GM19397 (cell line): ENCODE measurements around the gene GTPBP6.
"Not testable (repeated sequence)": the region's sequence is repeated elsewhere in the genome, so short reads cannot be mapped to it uniquely, and the experiment has no call there.

Source experiments
- ATAC-seq: cut with Tn5 transposase; IDR thresholded peaks from one replicate; pipeline ENCODE4 v1.9.1; 2021; ENCODE audit warnings: mild to moderate bottlenecking, moderate library complexity; ENCODE audit not compliant: unreplicated experiment

GTPBP6 gene

DNA sequence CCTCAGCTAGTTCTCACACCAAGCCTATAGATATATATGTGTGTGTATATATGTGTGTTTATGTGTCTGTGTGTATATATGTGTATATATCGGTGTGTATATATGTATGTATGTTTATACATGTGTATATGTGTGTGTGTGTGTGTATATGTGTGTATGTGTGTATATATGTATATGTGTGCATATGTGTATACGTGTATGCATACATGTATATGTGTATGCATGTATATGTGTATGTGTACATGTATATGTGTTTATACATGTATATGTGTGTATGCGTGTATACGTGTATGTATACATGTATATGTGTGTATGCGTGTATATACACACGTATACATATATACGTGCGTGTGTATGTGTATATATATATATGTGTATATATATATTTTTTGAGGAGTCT, 18.3 kb downstream of the GTPBP6 start:
- ATAC-seq = no peak

DNA sequence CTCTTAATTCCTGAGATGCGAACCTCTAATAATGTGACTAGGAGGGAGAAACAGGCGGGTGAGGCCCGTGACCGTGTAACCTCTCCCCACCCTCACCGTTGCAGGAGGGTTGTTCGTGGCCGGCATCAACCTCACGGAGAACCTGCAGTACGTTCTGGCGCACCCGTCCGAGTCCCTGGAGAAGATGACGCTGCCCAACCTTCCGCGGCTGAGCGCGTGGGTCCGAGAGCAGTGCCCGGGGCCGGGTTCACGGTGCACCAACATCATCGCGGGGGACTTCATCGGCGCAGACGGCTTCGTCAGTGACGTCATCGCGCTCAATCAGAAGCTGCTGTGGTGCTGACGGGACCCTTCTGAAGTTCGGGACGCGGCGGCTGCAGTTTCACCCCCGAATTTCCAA, 19.6 kb downstream of the GTPBP6 start:
- ATAC-seq = no peak

DNA sequence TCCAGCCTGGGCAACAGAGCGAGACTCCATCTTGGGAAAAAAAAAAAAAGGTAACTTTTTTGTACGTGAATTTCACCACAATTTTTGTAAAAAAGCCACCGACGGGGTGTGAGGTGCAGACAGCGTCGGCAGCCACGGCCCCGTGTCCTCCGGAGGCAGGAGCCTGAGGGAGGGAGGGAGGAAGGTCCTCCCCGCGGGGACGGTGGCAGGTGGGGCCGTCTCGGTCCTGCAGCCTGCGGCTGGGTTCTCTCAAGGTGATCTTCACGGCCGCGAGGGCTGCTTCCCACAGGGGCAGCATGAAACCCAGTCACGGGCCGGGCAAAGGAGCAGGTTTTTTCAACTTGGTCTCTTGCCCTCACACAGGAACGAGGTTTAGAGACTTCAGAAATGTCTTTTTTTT, 23.5 kb downstream of the GTPBP6 start:
- ATAC-seq = no peak

DNA sequence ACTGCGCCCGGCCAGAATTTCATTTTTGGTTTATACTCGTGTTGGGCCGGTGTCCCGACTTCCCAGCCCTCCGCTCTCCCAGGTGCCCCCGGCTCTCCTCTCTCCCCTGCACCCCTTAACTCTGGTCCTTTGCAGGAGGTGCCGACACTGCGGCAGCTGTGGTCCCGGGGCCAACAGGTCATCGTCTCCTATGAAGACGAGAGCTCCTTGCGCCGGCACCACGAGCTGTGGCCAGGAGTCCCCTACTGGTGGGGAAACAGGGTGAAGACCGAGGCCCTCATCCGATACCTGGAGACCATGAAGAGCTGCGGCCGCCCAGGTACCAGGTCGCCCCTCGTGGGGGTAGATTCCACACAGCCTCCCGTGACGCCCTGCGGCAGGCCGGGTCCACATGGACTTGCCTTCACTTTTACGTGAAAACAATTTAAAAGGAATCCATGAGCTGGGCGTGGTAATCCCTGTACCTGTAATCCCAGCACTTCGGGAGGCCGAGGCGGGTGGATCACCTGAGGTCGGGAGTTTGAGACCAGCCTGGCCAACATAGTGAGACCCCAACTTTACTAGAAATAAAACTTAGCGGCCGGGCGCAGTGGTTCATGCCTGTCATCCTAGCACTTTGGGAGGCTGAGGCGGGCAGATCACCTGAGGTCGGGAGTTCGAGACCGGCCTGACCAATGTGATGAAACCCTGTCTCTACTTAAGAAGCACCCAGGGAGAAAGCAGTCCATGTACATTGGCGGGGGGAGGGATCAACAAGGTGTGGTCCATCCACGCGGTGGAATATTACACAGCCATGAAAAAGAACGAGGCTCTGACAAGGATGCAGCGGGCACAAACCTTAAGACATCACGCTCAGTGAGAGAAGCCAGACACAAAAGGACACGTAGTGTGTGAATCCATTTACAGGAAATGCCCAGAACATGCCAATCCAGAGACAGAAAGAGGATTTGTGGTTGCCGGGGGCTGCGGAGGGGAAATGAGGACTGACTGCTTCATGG, 25.4 kb downstream of the GTPBP6 start:
- no peak for ATAC-seq

DNA sequence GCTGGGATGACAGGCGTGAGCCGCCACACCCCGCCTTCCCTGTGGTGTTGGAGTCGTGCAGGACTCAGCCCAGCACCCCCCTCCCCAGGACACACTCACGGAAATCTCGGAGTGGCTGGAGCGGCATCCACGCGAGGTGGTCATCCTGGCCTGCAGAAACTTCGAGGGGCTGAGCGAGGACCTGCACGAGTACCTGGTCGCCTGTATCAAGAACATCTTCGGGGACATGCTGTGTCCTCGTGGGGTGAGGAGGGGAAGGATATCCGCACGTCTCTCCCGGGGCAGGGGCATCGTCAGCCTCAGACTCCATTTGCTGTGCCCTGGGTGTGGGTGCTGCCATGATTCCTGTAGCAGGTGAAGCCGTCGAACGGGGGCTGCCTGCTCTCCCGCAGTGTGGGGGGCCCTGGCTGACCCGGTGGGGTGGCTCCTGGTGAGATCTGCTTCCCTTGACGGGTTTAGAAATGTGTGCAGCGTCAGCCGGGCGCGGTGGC, 27.1 kb downstream of the GTPBP6 start:
- ATAC-seq = no peak

DNA sequence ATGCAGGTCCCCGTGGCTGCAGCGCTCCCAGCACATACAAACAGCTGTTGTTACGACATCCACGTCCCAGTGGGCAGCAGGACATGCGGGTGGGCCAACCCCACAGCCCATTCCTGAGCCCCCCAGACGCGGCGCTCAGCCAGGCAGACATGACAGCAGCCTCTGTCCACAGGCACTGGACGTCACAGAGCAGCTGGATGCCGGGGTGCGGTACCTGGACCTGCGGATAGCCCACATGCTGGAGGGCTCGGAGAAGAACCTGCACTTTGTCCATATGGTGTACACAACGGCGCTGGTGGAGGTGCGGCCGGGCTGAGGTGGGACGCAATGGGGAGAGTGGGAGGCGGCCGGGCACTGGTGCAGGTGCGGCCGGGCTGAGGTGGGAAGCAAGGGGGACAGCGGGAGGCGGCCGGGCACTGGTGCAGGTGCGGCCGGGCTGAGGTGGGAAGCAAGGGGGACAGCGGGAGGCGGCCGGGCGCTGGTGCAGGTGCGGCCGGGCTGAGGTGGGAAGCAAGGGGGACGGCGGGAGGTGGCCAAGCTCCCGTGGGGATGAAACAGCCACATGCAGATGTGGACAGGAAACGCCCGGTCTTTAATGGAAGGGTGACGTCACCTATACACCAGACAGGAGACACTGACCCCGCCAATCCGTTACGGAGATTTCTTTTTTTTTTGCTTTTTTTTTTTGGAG, 28.0 kb downstream of the GTPBP6 start:
- no peak for ATAC-seq

DNA sequence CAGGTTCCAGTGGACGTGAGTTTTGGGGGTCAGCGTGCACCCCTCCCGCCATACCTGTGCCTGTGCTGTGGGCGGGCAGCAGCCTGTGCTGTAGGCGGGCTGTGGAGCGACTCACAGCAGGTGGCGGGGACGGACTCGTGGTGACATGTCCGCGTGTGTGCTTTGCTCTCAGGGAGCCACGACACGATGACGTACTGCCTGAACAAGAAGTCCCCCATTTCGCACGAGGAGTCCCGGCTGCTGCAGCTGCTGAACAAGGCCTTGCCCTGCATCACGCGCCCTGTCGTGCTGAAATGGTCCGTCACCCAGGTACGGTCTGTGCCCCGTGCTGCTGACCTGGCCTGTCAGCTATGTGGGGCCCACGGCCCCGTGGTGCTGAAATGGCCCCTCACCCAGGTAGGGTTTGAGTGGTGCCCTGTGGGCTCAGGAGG, 30.0 kb downstream of the GTPBP6 start:
- ATAC-seq = no peak

DNA sequence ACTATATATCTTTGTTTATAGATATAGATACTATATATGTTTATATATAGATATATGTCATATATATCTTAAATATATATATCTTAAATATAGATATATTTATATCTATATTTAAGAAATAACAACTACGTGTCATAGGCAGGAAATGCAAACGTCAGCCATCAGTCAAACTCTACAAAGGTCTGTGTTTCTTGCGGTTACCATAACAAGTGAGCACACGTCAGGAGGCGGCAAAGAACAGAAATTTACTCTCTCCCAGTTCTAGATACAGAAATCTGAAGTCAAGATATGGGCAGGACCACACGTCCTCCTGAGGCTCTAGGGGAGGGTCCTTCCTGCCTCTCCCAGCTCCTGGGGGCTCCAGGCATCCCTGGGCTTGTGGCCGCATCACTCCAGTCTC, 30.9 kb downstream of the GTPBP6 start:
- ATAC-seq = no peak

DNA sequence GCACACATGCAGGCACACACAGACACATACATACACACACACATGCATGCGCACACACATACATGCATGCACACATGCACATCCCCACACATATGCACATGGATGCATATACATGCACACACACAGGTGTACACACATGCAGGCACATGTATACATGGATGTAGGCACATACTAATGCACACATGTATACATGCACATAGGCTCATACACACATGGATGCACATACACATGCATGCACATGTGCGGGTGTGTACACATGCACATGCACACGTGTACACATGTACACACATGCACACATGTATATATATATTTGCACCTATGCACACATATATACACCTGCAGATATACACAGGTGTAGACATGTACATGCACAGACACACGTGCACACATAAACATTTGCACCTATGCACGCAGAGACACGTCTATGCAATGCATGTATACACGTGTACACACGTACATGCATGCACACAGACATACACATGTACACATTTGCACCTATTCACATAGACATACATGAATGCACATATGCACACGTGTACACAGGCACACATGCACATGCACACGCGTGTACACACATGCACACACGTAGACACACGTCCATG, 33.4 kb downstream of the GTPBP6 start:
- ATAC-seq = no peak

DNA sequence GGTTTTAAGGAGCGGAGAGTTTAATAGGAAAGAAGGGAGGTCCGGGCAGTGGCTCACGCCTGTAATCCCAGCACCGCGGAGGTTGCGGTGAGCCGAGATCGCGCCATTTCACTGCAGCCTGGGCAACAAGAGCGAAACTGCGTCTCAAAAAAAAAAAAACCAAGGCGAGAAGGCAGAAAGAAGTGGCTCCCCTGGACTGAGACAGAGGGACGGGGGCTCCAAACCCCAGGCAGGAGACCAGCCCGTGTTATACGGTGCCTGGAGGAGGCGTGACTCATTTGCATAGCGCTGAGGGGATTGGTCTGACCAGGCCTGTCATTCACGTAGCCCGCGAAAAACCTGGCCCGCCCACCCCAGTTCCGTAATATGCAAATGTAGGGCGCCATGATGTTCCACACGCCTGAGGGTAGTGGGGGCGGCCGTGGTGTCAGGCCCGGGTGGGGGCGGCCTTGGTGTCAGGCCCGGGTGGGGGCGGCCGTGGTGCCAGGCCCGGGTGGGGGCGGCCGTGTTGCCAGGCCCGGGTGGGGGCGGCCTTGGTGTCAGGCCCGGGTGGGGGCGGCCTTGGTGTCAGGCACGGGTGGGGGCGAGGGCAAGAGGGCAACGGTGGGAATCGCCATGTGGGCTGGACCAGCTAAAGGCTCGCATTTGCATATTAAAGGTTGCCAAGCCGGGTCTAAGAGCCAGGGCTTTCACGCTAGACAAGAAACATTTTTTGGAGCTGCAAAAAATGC, 35.3 kb downstream of the GTPBP6 start:
- ATAC-seq = peak; percentile 99

DNA sequence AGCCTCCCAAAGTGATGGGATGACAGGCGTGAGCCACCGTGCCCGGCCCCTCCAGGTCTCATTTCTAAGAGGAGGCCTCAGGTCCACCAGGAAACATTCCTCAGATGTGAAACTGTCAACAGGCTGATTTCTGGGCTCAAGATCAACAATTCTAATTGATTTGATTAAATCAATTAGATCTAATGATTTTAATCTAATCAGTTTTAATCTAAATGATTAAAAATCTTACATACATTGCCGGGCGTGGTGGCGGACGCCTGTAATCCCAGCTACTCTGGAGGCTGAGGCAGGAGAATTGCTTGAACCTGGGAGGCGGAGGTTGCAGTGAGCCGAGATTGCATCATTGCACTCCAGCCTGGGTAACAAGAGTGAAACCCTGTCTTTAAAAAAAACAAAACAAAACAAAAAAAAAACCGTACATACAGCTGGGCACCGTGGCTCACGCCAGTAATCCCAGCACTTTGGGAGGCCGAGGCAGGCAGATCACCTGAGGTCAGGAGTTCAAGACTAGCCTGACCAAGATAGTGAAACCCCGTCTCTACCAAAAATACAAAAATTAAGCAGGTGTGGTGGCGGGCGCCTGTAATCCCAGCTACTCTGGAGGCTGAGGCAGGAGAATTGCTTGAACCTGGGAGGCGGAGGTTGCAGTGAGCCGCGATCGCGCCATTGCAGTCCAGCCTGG, 36.5 kb downstream of the GTPBP6 start:
- ATAC-seq = not testable (repeated sequence)

DNA sequence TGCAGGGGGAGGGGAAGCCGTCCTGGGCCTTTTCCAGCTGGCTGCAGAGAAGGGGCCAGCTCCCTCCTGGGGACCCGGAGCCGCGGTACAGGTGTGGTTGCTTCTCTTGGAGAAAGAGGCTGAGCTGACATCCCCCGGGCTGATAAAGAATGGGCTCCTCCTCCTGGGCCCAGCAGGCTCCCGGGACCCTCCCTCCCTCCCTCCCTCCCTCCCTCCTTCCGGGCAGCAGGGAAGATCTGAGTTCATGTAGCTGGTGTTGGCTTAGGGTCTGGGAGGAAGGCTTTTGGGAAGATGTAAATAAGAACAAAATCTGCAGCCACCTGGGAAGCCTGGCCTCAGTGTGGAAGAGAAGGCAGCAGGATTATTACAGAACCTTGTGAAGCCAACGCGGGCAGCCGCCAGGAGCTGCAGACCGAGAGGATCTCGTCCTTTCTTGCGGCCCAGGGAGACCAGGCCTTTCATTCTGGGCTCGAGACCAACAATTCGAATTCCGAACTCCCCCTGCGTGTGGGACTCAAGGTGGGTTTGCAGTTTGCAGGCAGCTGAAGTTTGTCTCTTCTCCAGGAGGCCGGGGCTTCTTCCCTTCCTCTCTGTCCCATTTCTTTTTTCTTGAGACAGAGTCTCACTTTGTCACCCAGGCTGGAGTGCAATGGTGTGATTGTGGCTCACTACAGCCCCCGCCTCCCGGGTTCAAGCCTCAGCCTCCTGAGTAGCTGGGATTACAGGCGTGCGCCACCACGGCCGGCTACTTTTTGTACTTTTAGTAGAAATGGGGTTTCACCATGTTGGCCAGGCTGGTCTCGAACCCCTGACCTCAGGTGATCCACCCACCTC, 37.2 kb downstream of the GTPBP6 start, which contains the start of gene PLCXD1:
TSS of gene PLCXD1 (plus strand) at position 216 of the 834 bp plus-strand sequence. CDS start 2,807 bp downstream, outside the sequence.
- no peak for ATAC-seq

DNA sequence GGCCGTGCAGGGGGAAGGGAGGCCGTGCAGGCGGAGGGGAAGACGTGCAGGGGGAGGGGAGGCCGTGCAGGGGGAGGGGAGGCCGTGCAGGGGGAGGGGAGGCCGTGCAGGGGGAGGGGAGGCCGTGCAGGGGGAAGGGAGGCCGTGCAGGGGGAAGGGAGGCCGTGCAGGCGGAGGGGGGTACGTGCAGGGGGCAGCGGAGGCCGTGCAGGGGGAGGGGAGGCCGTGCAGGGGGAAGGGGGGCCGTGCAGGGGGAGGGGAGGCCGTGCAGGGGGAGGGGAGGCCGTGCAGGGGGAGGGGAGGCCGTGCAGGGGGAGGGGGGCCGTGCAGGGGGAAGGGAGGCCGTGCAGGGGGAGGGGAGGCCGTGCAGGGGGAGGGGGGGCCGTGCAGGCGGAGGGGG, 37.9 kb downstream of the GTPBP6 start:
- not testable (repeated sequence) for ATAC-seq

DNA sequence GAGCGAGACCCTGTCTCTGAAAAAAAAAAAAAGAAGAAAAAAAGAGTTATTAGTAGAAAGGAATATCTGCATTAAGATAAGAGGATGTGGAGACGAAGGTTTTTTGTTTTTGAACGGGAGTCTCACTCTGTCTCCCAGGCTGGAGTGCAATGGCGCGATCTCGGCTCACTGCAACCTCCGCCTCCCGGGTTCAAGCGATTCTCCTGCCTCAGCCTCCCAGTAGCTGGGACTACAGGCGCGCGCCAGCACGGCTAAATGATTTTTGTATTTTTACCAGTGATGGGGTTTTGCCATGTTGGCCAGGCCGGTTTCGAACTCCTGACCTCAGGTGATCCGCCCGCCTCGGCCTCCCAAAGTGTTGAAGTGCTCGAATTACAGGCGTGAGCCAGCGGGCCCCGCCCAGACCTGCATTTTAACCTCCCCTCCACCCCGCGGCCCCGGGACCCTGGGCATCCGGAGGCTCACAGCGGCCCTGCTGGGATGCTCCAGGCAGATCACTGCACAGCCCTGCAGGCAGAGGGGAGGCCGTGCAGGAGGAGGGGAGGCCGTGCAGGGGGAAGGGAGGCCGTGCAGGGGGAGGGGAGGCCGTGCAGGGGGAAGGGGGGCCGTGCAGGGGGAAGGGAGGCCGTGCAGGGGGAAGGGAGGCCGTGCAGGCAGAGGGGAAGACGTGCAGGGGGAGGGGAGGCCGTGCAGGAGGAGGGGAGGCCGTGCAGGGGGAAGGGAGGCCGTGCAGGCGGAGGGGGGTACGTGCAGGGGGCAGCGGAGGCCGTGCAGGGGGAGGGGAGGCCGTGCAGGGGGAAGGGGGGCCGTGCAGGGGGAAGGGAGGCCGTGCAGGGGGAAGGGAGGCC, 38.6 kb downstream of the GTPBP6 start:
- not testable (repeated sequence) for ATAC-seq

DNA sequence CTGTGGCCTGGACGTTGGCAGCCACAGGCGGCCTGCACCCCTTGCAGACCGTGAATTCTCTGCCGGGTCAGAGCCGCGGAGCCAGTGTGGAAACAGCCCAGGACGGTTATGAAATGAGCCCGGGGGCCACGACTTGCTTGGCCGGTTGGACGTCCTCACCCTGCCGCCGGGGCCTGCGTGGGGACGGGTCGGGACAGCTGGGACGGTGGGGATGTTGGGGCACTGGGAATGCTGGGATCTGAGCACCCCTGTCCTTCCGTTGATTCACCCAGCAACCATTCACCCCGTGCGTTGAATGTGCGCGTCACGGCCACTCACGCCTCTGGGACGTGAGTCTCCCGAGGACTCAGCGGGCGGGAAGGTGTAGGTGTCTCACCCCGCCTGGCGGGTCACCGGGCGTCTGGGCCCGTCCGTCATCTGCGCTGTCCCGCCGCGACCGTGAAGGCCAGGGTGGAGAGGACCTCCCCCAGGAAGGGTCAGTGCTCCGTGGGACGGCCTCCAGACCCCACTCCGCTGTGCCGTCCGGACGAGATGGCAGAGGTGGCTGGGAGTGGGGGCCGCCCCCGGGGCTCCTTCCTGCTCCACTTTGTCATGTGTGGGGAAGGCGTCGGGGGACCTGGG, 41.9 kb downstream of the GTPBP6 start:
- peak; percentile 30 for ATAC-seq

DNA sequence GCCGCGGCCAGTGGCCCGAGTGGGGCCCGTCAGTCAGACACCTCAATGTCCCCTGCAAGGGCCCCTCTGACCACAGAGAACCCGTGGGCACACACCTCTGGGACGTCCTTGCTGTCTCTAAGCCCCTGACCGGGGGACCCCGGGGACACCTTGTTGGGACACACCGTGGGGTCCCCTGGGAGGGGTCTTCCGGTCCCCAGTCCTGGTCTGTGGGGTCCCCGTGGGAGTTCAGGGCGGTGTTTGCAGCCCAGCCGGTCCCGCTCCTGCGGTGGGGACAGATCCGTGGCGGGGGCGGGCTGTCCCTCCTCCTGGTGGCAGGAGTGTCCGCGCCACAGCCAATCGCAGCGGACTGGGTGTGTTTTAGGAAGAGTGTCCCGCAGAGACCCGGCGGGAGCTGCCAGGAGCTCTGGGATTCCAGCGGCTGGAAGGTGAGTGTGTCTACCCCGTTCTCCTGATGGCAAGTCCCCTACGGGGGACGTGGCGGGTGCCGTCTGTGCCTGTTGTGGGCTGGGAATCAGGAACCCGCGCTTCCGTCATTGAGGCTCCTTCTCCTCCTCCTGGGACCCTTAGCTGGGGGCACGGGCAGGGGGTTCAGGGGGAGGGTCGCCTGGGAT, 42.5 kb downstream of the GTPBP6 start:
- peak; percentile 70 for ATAC-seq

DNA sequence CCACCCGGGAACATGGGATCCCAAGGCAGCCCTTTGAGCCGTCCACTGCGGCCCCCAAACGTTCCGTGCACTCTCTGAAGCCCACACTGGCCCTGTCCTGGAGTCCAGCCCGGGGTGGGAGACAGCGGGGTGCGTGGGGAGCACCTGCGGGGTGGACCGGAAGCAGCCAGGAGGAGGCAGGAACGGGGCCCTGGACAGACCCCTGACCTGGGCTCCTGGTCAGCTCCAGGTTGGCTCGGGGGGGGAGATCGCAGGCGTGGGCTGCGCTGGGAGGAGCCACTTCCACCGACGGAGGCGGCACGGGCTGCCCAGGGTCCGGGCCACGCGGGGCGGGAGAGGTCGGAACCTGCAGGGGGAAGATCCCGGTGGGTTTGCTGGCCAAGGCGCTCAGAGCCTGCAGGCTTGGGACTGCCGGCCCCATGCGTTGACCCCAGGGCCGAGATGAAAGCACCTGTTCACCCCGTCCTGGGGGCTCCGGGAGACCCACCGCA, 43.1 kb downstream of the GTPBP6 start:
- ATAC-seq = peak; percentile 25
